Stimulated activated CD4-positive, alpha-beta T cell treated with anti-CD3 and anti-CD28 coated beads, Interleukin-1b, Interleukin-23, amount 100 ng/mL, for 1 hour (primary cell): ENCODE results near the gene ADCYAP1R1.

Experiments
- DNase-seq, 2 donors: peaks; one replicate each; pipeline ENCODE4 v3.0.0-alpha.2; 2020; ENCODE audit warnings: low read depth in 2 of 2

The ADCYAP1R1 gene

GRCh38 chr7:31087351-31087750 lies 35.2 kb downstream of the ADCYAP1R1 start:
- no peak for DNase-seq

GRCh38 chr7:31091924-31092434 lies 39.9 kb downstream of the ADCYAP1R1 start:
- no peak for DNase-seq

DNA sequence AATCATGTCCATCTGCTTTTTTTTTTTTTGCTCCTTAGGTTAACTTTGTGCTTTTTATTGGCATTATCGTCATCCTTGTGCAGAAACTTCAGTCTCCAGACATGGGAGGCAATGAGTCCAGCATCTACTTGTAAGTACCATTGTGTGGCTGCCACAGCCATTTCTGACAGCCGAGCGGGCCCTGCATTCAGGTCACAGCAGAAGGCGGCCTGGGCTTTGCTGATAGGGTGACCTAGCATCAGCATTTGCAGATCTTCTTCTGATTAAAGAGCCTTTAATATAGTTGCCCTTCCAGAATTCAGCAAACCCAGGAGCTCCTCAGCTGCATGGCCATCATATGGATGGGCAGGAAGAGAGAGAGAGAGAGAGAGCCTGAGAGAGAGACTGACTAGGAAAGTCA lies 40.5 kb downstream of the ADCYAP1R1 start:
- no peak for DNase-seq

- DNase-seq: no peak
Observed at GRCh38 chr7:31093282-31093681, 41.2 kb downstream of the ADCYAP1R1 start.

- no peak for DNase-seq
Observed at GRCh38 chr7:31094271-31094670, 42.2 kb downstream of the ADCYAP1R1 start.

DNA sequence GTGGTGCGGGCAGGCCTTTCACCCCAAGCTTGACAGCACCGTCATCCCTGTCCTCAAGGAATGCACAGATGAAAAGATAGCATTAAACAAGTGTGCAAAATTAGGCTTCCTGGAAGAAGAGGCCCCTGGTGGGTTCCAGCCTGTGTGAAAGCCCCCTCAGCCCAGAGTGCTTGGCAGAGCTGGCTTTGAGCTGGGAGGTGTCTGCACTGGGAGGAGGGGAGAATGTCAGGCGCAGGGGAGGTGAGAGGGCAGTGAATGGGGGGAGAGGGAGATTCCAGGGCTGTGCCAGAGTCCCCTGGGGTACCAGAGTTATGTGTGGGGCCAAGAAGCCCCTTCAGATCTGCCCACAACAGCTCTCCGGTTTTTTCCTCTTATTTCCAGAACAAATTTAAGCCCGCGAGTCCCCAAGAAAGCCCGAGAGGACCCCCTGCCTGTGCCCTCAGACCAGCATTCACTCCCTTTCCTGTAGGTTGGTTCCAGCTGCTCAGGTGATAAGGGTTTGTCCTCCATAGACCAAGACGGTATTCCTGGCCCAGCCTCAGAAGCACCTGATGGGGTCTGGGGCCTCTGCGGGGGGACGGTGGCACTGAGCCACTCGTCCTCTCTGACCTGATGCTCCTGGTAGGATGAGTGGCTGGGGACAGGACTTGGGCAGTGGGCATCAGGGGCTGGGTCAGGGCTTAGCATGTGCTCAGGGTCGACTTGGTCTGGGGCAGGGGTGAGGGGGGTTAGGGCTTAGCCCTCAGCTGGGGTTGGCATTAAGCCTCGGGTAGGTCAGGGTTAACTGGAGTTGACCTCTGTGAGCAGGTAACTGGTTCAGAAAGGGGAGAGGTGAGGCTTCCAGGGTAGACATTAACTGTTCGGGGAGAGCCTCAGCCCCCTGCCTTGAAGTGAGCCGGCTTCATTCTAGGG lies 43.4 kb downstream of the ADCYAP1R1 start:
- no peak for DNase-seq

DNA sequence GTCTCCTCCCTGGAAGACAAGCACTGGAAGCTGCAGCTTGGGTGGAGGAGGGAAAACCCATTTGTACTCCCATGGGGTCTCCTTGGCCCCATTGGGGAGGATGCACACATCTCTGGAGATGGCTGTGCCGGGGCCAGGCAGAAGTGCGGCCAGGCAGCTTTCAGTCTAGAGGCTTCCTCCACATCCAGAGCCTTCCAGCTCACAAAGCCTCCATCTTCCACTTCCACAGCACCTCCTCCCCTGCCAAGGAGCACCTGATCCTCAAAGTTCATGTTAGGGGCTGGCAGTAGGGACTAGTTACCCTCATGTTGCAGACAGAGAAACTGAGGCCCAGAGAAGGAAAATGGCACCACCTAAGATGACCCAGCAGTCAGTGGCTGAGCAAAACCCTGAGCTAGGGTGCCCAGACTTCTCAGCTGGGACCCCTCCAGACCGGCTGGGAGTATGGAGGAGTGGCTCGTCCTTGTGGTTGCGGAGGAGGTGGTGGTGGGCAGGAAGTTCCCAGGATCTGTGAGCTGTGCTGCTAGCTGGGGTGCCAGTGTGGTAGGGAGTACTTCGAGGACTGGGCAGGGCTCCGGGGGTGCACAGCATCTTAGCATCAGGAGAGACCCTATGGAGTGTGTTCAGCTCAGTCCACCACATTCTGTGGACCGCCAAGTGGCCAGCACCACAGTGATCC lies 44.2 kb downstream of the ADCYAP1R1 start:
- DNase-seq: no peak

DNA sequence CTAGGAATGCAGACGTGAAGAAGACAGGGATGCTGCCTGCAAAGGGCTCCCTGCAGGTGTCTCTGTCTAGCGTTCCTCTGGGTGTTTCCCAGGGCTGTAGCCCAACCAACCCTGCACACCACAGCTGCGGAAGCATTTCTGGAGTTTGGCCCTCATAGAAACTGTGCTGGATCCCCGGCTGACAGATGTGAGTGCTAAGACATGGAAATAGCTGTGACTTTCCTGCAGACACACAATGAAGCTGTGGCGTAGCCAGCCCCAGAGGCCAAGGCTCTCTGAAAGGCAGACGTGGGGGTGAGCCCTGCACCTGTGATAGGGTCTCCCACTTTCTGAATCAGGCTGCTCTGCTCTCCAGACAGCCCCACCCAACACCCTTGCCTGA lies 44.8 kb downstream of the ADCYAP1R1 start:
- DNase-seq: no peak

DNA sequence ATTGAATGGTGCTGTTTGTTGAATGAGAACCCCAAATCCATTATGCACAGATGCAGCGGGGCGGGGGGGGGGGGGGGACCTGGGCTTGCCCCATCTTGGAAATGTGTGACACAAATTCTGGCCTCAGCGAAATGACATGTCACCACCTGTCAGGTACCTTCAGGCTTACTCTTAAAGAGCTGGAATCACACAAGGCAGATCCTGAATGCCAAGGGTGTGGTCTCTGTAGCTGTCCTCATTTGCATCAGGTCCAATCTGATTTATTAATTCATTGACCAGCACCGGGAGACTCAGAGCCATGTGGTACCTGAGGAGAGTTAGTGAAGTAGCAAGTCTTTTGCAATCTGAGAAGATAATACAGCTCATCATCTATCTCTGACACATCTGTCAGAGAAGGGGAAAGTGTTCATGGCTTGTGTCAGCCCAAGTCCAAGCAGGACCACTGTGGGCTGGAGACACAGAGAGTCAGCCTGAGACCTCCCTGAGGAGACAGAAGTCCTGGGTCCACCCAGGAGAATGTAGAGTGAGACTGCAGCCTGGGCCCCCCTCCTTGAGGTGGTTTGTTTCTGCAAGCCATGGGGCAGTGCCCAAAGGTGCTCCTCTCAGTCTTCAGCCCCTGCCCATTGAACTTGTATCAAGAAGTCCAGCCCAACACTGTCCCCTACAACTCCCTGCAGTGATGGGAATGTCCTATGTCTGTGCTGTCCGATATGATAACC lies 46.7 kb downstream of the ADCYAP1R1 start:
- no peak for DNase-seq

- no peak for DNase-seq
Observed at GRCh38 chr7:31099451-31100444, 47.6 kb downstream of the ADCYAP1R1 start.

- DNase-seq: no peak
Observed at GRCh38 chr7:31100445-31100844, 48.3 kb downstream of the ADCYAP1R1 start.

GRCh38 chr7:31100871-31101270 lies 48.8 kb downstream of the ADCYAP1R1 start:
- no peak for DNase-seq

DNA sequence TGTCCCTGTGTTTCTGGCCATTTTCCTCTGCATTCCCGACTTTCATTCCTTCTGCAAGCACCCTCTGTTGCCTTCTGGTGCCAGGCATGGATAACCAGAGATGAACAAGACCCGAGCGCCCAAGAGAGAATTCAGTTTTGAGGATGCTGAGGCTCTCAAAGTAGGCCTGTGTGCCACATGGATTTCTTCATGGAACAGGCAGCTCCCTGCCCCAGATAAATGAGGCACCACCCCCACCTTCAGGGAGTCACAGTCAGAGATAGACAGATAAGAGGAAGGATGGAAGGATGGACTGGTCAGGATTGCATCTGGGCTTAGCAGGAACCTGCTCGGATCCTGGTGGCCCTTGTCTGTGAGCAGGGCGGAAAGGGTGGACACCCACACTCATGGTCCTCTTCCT lies 49.4 kb downstream of the ADCYAP1R1 start:
- no peak for DNase-seq

DNA sequence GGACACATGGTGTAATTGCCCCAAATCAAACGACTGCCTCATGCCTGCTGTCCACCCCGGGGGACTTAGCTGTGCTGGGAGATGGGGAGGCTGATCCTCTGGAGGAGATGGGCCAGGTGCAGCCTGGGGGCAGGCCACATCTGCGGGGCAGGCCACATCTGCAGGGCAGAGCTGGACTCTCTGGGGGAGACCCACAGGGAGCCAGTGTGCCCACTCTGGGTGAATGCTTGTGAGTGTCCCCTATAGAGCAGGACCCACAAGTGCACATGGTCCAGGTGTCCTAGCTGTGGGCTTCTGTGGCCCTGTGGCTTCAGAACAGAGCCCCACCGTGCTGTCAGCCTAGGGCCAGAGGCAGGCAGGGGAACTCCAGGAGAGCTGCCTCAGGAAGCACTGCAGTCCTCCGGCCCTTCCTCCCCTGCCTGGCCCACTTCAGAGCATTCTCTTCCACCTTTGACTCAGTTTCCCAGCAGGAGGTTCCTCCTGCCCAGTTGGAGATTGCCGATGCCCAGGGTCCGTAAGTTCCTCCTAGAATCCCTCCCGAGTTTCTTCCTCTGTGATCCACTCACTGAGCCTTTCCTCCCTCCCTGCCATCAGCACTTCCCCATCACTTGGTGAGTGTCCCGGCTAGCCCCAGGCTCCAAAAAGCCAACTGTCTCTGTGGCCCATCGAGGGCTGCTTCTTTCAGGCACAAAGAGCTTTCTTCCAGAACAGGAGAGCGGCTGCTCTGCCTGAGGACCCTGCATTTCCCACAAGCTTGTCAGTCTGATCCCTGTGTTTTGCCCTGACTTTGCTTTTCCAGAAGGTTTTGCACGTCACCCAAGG lies 50.3 kb downstream of the ADCYAP1R1 start:
- no peak for DNase-seq

GRCh38 chr7:31102973-31103850 lies 51.1 kb downstream of the ADCYAP1R1 start:
- no peak for DNase-seq

- no peak for DNase-seq
Observed at GRCh38 chr7:31104361-31105255, 52.5 kb downstream of the ADCYAP1R1 start.

DNA sequence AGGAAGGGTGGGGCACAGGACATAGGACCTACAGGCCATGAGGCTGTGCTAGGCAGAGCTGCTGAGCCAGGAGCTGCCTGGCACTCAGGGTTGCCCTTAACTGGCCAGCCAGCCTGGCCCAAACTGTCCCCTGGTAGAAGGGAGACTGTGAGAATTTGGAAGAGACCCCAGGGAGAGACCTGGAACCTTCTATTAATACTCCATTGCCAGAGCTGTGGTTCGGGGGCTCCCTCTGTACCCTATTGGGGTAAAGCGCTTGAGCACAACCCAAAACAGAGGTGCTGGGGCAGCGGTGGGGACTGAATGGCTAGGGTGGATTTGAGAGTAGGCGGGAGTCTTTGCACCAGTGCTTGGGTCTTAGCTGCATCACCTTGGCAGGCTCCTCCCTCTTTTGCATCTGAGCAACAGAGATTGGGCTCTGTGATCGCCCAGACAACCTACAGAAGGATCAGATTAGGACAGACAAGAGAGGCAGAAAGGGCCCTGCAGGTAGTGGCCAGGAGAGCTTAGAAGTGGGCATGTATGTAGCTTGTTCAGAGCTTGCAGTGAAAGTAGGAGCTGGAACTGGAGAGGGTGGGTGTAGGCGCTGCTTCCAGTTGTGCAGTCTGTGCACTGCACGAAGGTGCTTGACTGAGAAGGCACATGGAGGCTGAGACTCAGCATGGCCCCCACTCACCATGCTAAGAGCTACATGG lies 53.3 kb downstream of the ADCYAP1R1 start:
- DNase-seq: no peak
